CD14-positive monocyte (primary cell): ENCODE measurements around the gene ACE. TPM values are rescaled to one million over a fixed set of nuclear protein-coding genes. Genes with fewer than 3 reads are reported as not detected.
A peak's percentile ranks its signal among the peaks of the same experiment; 100 is the strongest.

Source experiments
- DNase-seq, 3 donors: peaks; one replicate each; pipeline ENCODE4 v3.0.0-alpha.2; 2011 to 2022
- H2AFZ ChIP-seq: 2 replicates; pipeline ENCODE4 v1.6.0; 2012; ENCODE audit warnings: mild to moderate bottlenecking, low read depth, low read length, inconsistent platforms; ENCODE audit not compliant: insufficient read depth, poor library complexity, severe bottlenecking
- H3K27ac ChIP-seq, 2 donors: 1 replicate in 1 of 2; 2 replicates in 1 of 2; pipeline ENCODE4 v1.5.1; 2012 to 2013; ENCODE audit warnings: low read length in 2 of 2, control low read depth in 1 of 2, inconsistent platforms in 1 of 2, low read depth in 1 of 2, mild to moderate bottlenecking in 1 of 2
- H3K27me3 ChIP-seq, 2 donors: one replicate each; pipeline versions ENCODE4 v1.6.0 to v1.6.1; 2011 to 2013; ENCODE audit warnings: low read length in 2 of 2; ENCODE audit not compliant: control insufficient read depth in 2 of 2, insufficient read depth in 2 of 2
- H3K36me3 ChIP-seq, 2 donors: replicated peaks in 1 of 2; 1 replicate in 1 of 2; 2 replicates in 1 of 2; pipeline versions ENCODE4 v1.5.1 to v1.6.1; 2012 to 2013; ENCODE audit warnings: low read length in 2 of 2, control low read depth in 1 of 2, inconsistent platforms in 1 of 2, mild to moderate bottlenecking in 1 of 2; ENCODE audit not compliant: insufficient read depth in 2 of 2, control insufficient read depth in 1 of 2
- H3K4me1 ChIP-seq, 2 donors: 1 replicate in 1 of 2; 2 replicates in 1 of 2; pipeline versions ENCODE4 v1.5.1 to v1.6.1; 2012 to 2013; ENCODE audit warnings: low read length in 2 of 2, control low read depth in 1 of 2, inconsistent platforms in 1 of 2, mild to moderate bottlenecking in 1 of 2, moderate library complexity in 1 of 2; ENCODE audit not compliant: insufficient read depth in 2 of 2, control insufficient read depth in 1 of 2
- H3K4me2 ChIP-seq: replicated peaks from 2 replicates; pipeline ENCODE3; 2012; ENCODE audit warnings: low read length, moderate library complexity, mild to moderate bottlenecking; ENCODE audit not compliant: poor library complexity, severe bottlenecking; ENCODE audit errors: extremely low read depth
- H3K4me3 ChIP-seq, 3 experiments: fragments of 200-600 bp in 1 of 3; sonication (generic) in 1 of 3; replicated peaks in 1 of 3; 1 replicate in 2 of 3; 2 replicates in 1 of 3; pipeline ENCODE4 v1.5.1; 2011 to 2013; ENCODE audit warnings: low read length in 3 of 3, mild to moderate bottlenecking in 3 of 3, control low read depth in 2 of 3, low read depth in 2 of 3, inconsistent platforms in 1 of 3, moderate library complexity in 1 of 3
- H3K79me2 ChIP-seq: 2 replicates; pipeline ENCODE4 v1.6.0; 2012; ENCODE audit warnings: mild to moderate bottlenecking, control low read depth, inconsistent platforms, low read length, moderate library complexity; ENCODE audit not compliant: insufficient read depth
- H3K9ac ChIP-seq: 2 replicates; pipeline ENCODE4 v1.6.0; 2017; ENCODE audit warnings: low read length, mild to moderate bottlenecking; ENCODE audit not compliant: insufficient read depth, poor library complexity, severe bottlenecking
- H3K9me3 ChIP-seq, 2 donors: replicated peaks in 1 of 2; 1 replicate in 1 of 2; 2 replicates in 1 of 2; pipeline versions ENCODE4 v1.5.1 to v1.6.1; 2012 to 2013; ENCODE audit warnings: low read length in 2 of 2, control low read depth in 1 of 2; ENCODE audit not compliant: control insufficient read depth in 1 of 2, insufficient read depth in 1 of 2
- H4K20me1 ChIP-seq: 2 replicates; pipeline ENCODE4 v1.6.0; 2012; ENCODE audit warnings: mild to moderate bottlenecking, low read length, control low read depth, moderate library complexity; ENCODE audit not compliant: insufficient read depth
- H3K27ac Mint-ChIP-seq, 7 donors: one replicate each; pipeline ENCODE4 v1.8.0; 2020; ENCODE audit warnings: mild to moderate bottlenecking in 7 of 7, mixed read lengths in 7 of 7, moderate library complexity in 6 of 7, inconsistent platforms in 2 of 7
- H3K27me3 Mint-ChIP-seq, 3 donors: one replicate each; pipeline ENCODE4 v1.8.0; 2021 to 2022; ENCODE audit warnings: low read depth in 3 of 3, mild to moderate bottlenecking in 3 of 3, mixed read lengths in 3 of 3, moderate library complexity in 3 of 3, inconsistent platforms in 1 of 3
- H3K36me3 Mint-ChIP-seq, 2 donors: one replicate each; pipeline ENCODE4 v1.8.0; 2020; ENCODE audit warnings: mixed read lengths in 2 of 2, inconsistent platforms in 1 of 2, mild to moderate bottlenecking in 1 of 2
- H3K4me1 Mint-ChIP-seq: one replicate; pipeline ENCODE4 v1.8.0; 2020; ENCODE audit warnings: mild to moderate bottlenecking, mixed read lengths
- H3K4me3 Mint-ChIP-seq, 2 donors: one replicate each; pipeline ENCODE4 v1.8.0; 2020; ENCODE audit warnings: mild to moderate bottlenecking in 2 of 2, mixed read lengths in 2 of 2, moderate library complexity in 1 of 2
- H3K9me3 Mint-ChIP-seq, 7 donors: one replicate each; pipeline ENCODE4 v1.8.0; 2020 to 2022; ENCODE audit warnings: mixed read lengths in 7 of 7, mild to moderate bottlenecking in 6 of 7, moderate library complexity in 6 of 7, inconsistent platforms in 2 of 7
- CTCF ChIP-seq: fragments of 200-600 bp; IDR thresholded peaks from one replicate; pipeline ENCODE4 v1.8.0; 2022; ENCODE audit warnings: antibody characterized with exemption, mild to moderate bottlenecking
- WGBS: methylation state at CpG from one replicate; pipeline ENCODE4 v1.1.5; 2013; ENCODE audit warnings: missing lambda C conversion rate; ENCODE audit not compliant: insufficient coverage; 5-methylcytosine and 5-hydroxymethylcytosine counted together
- intact Hi-C, 2 donors: fragments of 100-400 bp; cut with micrococcal nuclease; formaldehyde crosslinking; loops; one replicate each; pipeline versions ENCODE4 v1.15.0 to v1.15.1; 2023
- polyA plus RNA-seq, 3 donors: library from polyadenylated mRNA; depleted of rRNA in 1 of 3; unstranded in 2 of 3; stranded (reverse) in 1 of 3; fragments of 300-500 nt in 2 of 3; fragments of >200 nt in 1 of 3; fragmentation: Illumina TruSeq in 2 of 3; gene quantifications; 1 replicate in 2 of 3; 2 replicates in 1 of 3; pipeline ENCODE4 v1.2.3, GENCODE V29; 2012 to 2021

The ACE gene
- polyA plus RNA-seq, 3 donors: 0.55 TPM; not detected in 2

GRCh38 chr17:63544467-63545301 is 67.8 kb downstream of the ACE start:
- H3K9me3 Mint-ChIP-seq: peaks cover 0 to 2% (median 0%) of the 10 kb centered on the region in 7 donors
- no peaks in the 10 kb centered on the region for H3K36me3 Mint-ChIP-seq
- H3K27ac Mint-ChIP-seq: no peak overlapping the region
- Histone ChIP-seq H3K27me3 (peaks cover 0 to 3% of the 10 kb centered on the region in 2 donors), H3K9me3 (no peaks in the 10 kb centered on the region), H3K36me3 (no peaks in the 10 kb centered on the region), H2AFZ (no peak overlapping the region), H3K4me1 (peaks cover 9% of the 10 kb centered on the region in 2 donors), H3K9ac (no peak overlapping the region), H3K79me2 (peaks cover 9% of the 10 kb centered on the region), H3K27ac (no peak overlapping the region), H4K20me1 (no peaks in the 10 kb centered on the region), H3K4me3 (no peak overlapping the region), H3K4me2 (no peak overlapping the region)
- peaks cover 4 to 7% (median 7%) of the 10 kb centered on the region in 3 donors for H3K27me3 Mint-ChIP-seq
- 93% methylated on average over 8 of the region's 13 CpGs for WGBS
- H3K4me3 Mint-ChIP-seq: no peak overlapping the region
- peaks cover 8% of the 10 kb centered on the region for H3K4me1 Mint-ChIP-seq
- DNase-seq: peak in 1 of 3 donors; percentile 3
- intact Hi-C loops: loop anchor here (10.0 kb wide), 2 partner anchors 90 to 100 kb away; partner anchors contain the start of gene CYB561 (in 1 of the 2)
- TF ChIP-seq CTCF: no peak

- Histone ChIP-seq H3K36me3 (no peaks in the 10 kb centered on the region), H3K4me3 (no peak overlapping the region), H4K20me1 (peaks cover 4% of the 10 kb centered on the region), H2AFZ (no peak overlapping the region), H3K4me1 (peaks cover 14 to 19% of the 10 kb centered on the region in 2 donors), H3K79me2 (peaks cover 21% of the 10 kb centered on the region), H3K27me3 (no peaks in the 10 kb centered on the region), H3K4me2 (no peak overlapping the region), H3K27ac (no peak overlapping the region), H3K9me3 (no peaks in the 10 kb centered on the region), H3K9ac (no peak overlapping the region)
- no peak for DNase-seq
- H3K27me3 Mint-ChIP-seq: peaks cover 0 to 6% (median 5%) of the 10 kb centered on the region in 3 donors
- H3K4me1 Mint-ChIP-seq: peaks cover 15% of the 10 kb centered on the region
- intact Hi-C loops: loop anchor here (10.0 kb wide), 2 partner anchors 92 to 102 kb away; partner anchors contain the start of gene CYB561 (in 1 of the 2)
- 90% methylated on average over 1 of the region's 9 CpGs for WGBS
- H3K36me3 Mint-ChIP-seq: no peaks in the 10 kb centered on the region
- no peak for TF ChIP-seq CTCF
- peaks cover 0 to 2% (median 0%) of the 10 kb centered on the region in 7 donors for H3K9me3 Mint-ChIP-seq
- no peak overlapping the region for H3K4me3 Mint-ChIP-seq
- H3K27ac Mint-ChIP-seq: no peak overlapping the region
Measured at GRCh38 chr17:63546308-63547082, 69.6 kb downstream of the ACE start.
